HepG2 (cell line): ENCODE data around the gene MDP1. TPM values are rescaled to one million over a fixed set of nuclear protein-coding genes. Genes with fewer than 3 reads are reported as not detected.
A peak's percentile ranks its signal among the peaks of the same experiment; 100 is the strongest.

Experiments
- AHR ChIP-seq: IDR thresholded peaks from 2 replicates; pipeline ENCODE4 v1.6.1; 2018; ENCODE audit warnings: missing genetic modification reagents, missing compliant biosample characterization
- ARID3A ChIP-seq: IDR thresholded peaks from 2 replicates; pipeline ENCODE4 v1.6.1; 2012; ENCODE audit warnings: low read depth, low read length, improper control_type of control experiment
- BRD4 ChIP-seq: sonication (generic); formaldehyde crosslinking; IDR thresholded peaks from 2 replicates; pipeline ENCODE4 v1.4.0; 2020; ENCODE audit warnings: missing genetic modification reagents
- FOXK2 ChIP-seq: fragments of 450-650 bp; IDR thresholded peaks from 2 replicates; pipeline ENCODE4 v1.6.1; 2016
- GABPA ChIP-seq, 2 experiments: IDR thresholded peaks; 2 replicates each; pipeline ENCODE4 v1.6.1; 2011 to 2016; ENCODE audit warnings: low read depth in 2 of 2, low read length in 1 of 2, missing biosample characterization in 1 of 2, missing genetic modification characterization in 1 of 2
- IRF1 ChIP-seq: sonication (generic); formaldehyde crosslinking; IDR thresholded peaks from 2 replicates; pipeline ENCODE4 v1.4.0; 2020; ENCODE audit warnings: low read depth, mild to moderate bottlenecking, missing genetic modification reagents
- NR2C2 ChIP-seq: sonication (generic); formaldehyde crosslinking; IDR thresholded peaks from 2 replicates; pipeline ENCODE4 v1.4.0; 2020; ENCODE audit warnings: missing genetic modification reagents, mild to moderate bottlenecking, moderate library complexity, borderline replicate concordance
- PAX8 ChIP-seq: sonication (generic); formaldehyde crosslinking; IDR thresholded peaks from 2 replicates; pipeline ENCODE4 v1.8.0; 2022; ENCODE audit warnings: mild to moderate bottlenecking, missing genetic modification reagents, borderline replicate concordance
- SIN3A ChIP-seq: IDR thresholded peaks from 2 replicates; pipeline ENCODE4 v1.6.1; 2011; ENCODE audit warnings: low read depth, mild to moderate bottlenecking, control low read depth, low read length, borderline replicate concordance
- STAT6 ChIP-seq: sonication (generic); formaldehyde crosslinking; IDR thresholded peaks from 2 replicates; pipeline ENCODE4 v1.4.0; 2020; ENCODE audit warnings: missing genetic modification reagents, mild to moderate bottlenecking, borderline replicate concordance
- TSC22D2 ChIP-seq: sonication (generic); formaldehyde crosslinking; IDR thresholded peaks from 2 replicates; pipeline ENCODE4 v1.5.1; 2020; ENCODE audit warnings: missing genetic modification reagents, mild to moderate bottlenecking, borderline replicate concordance
- ZNF225 ChIP-seq: sonication (generic); formaldehyde crosslinking; IDR thresholded peaks from 2 replicates; pipeline ENCODE4 v1.4.0; 2020; ENCODE audit warnings: mild to moderate bottlenecking, missing genetic modification reagents
- ZNF263 ChIP-seq: sonication (generic); formaldehyde crosslinking; IDR thresholded peaks from 2 replicates; pipeline ENCODE4 v1.4.0; 2020; ENCODE audit warnings: missing genetic modification reagents
- ZNF431 ChIP-seq: sonication (generic); formaldehyde crosslinking; IDR thresholded peaks from 2 replicates; pipeline ENCODE4 v1.9.0; 2022; ENCODE audit warnings: missing genetic modification reagents, low read depth, mild to moderate bottlenecking, borderline replicate concordance
- ZNF737 ChIP-seq: sonication (generic); formaldehyde crosslinking; IDR thresholded peaks from 2 replicates; pipeline ENCODE4 v1.5.0; 2020; ENCODE audit warnings: missing genetic modification reagents, mild to moderate bottlenecking, borderline replicate concordance
- ZNF772 ChIP-seq: sonication (generic); formaldehyde crosslinking; IDR thresholded peaks from 2 replicates; pipeline ENCODE4 v1.5.0; 2020; ENCODE audit warnings: mild to moderate bottlenecking, missing genetic modification reagents
- ZNF784 ChIP-seq: sonication (generic); formaldehyde crosslinking; IDR thresholded peaks from 2 replicates; pipeline ENCODE4 v1.5.1; 2020; ENCODE audit warnings: missing genetic modification reagents, mild to moderate bottlenecking, borderline replicate concordance
- ZNF788 ChIP-seq: sonication (generic); formaldehyde crosslinking; IDR thresholded peaks from 2 replicates; pipeline ENCODE4 v1.5.0; 2020; ENCODE audit warnings: mild to moderate bottlenecking, missing genetic modification reagents, borderline replicate concordance
- ZNF891 ChIP-seq: sonication (generic); formaldehyde crosslinking; IDR thresholded peaks from 2 replicates; pipeline ENCODE4 v1.5.0; 2020; ENCODE audit warnings: mild to moderate bottlenecking, missing genetic modification reagents
- polyA plus RNA-seq, 8 experiments: library from polyadenylated mRNA; depleted of rRNA in 3 of 8; stranded (reverse) in 7 of 8; unstranded in 1 of 8; fragments of >200 nt; fragmentation: Illumina TruSeq in 4 of 8; extraction: Trizol in 4 of 8; gene quantifications; 2 replicates each; pipeline versions ENCODE4 v1.2.1 to v1.2.3, GENCODE V29; 2011 to 2016; ENCODE audit warnings: low read depth in 4 of 8, missing spikeins in 1 of 8, mixed read lengths in 1 of 8; ENCODE audit not compliant: insufficient read depth in 1 of 8
- total RNA-seq, 5 experiments: library from RNA; depleted of rRNA; stranded (reverse); fragments of >200 nt; fragmentation: Illumina TruSeq; extraction: Trizol; gene quantifications; 2 replicates each; pipeline ENCODE4 v1.2.3, GENCODE V29; 2016; ENCODE audit warnings: low read depth in 1 of 5

Gene MDP1
- total and polyA plus RNA-seq, 2 of the 13 experiments (the other 11 are each of a cell fraction or from before 2014, with no cell fraction given) = 44.1 to 48.7 TPM

GRCh38 chr14:24187539-24187915 lies 28.3 kb downstream of the MDP1 start (continued):
- TF ChIP-seq ZNF891 (CRISPR knock-in tag) (no peak), FOXK2 (no peak), PAX8 (no peak), ZNF784 (CRISPR knock-in tag) (no peak), ZNF225 (CRISPR knock-in tag) (no peak), SIN3A (no peak), STAT6 (no peak), GABPA (IDR thresholded peaks at IDR 0.05; ENCODE audit: low read depth, low read length) (no peak), GABPA (CRISPR knock-in tag; IDR thresholded peaks at IDR 0.05; ENCODE audit: low read depth) (no peak), AHR (CRISPR knock-in tag) (no peak), ZNF431 (no peak), ZNF788 (CRISPR knock-in tag) (no peak), ZNF772 (CRISPR knock-in tag) (no peak), BRD4 (CRISPR knock-in tag) (peak; percentile 6; the same call in 1 of the 2 replicates), NR2C2 (no peak), TSC22D2 (CRISPR knock-in tag) (no peak), ZNF263 (no peak), ZNF737 (CRISPR knock-in tag) (no peak), IRF1 (no peak), ARID3A (no peak)
